IPS-18a (cell line): ENCODE results near the gene SOX6.
"Not testable (repeated sequence)": the region's sequence is repeated elsewhere in the genome, so short reads cannot be mapped to it uniquely, and the experiment has no call there.

ENCODE experiments used
- H3K27ac ChIP-seq: one replicate; pipeline ENCODE4 v1.5.1; 2013; ENCODE audit warnings: low read length
- H3K27me3 ChIP-seq: one replicate; pipeline ENCODE4 v1.6.1; 2013; ENCODE audit warnings: mild to moderate bottlenecking, low read length; ENCODE audit not compliant: control insufficient read depth, insufficient read depth
- H3K36me3 ChIP-seq: one replicate; pipeline ENCODE4 v1.6.1; 2013; ENCODE audit warnings: low read depth, low read length; ENCODE audit not compliant: control insufficient read depth
- H3K4me1 ChIP-seq: one replicate; pipeline ENCODE4 v1.6.1; 2013; ENCODE audit warnings: low read depth, low read length; ENCODE audit not compliant: control insufficient read depth
- H3K4me3 ChIP-seq: one replicate; pipeline ENCODE4 v1.5.1; 2013; ENCODE audit warnings: low read length
- H3K9ac ChIP-seq: one replicate; pipeline ENCODE4 v1.6.1; 2013; ENCODE audit warnings: mild to moderate bottlenecking, low read length, moderate library complexity
- H3K9me3 ChIP-seq: one replicate; pipeline ENCODE4 v1.6.1; 2013; ENCODE audit warnings: low read depth, low read length; ENCODE audit not compliant: control insufficient read depth

Gene SOX6

GRCh38 chr11:16385099-16385498 lies 28.8 kb upstream of the SOX6 start:
- H3K27me3 ChIP-seq = no peaks in the 10 kb centered on the region
- no peaks in the 10 kb centered on the region for H3K36me3 ChIP-seq
- no peak overlapping the region for H3K9ac ChIP-seq

GRCh38 chr11:16382638-16383380 lies 26.5 kb upstream of the SOX6 start:
- Histone ChIP-seq H3K27ac (no peak overlapping the region), H3K27me3 (no peaks in the 10 kb centered on the region), H3K9ac (no peak overlapping the region)

More at GRCh38 chr11:16385099-16385498, 28.8 kb upstream of the SOX6 start:
- no peaks in the 10 kb centered on the region for H3K9me3 ChIP-seq
- no peak overlapping the region for H3K4me3 ChIP-seq
- no peaks in the 10 kb centered on the region for H3K4me1 ChIP-seq
- no peak overlapping the region for H3K27ac ChIP-seq

GRCh38 chr11:16382186-16382585 lies 25.8 kb upstream of the SOX6 start:
- no peak overlapping the region for H3K27ac ChIP-seq
- no peaks in the 10 kb centered on the region for H3K36me3 ChIP-seq
- no peaks in the 10 kb centered on the region for H3K9me3 ChIP-seq
- no peaks in the 10 kb centered on the region for H3K4me1 ChIP-seq
- no peak overlapping the region for H3K9ac ChIP-seq
- no peaks in the 10 kb centered on the region for H3K27me3 ChIP-seq
- H3K4me3 ChIP-seq = no peak overlapping the region

More at GRCh38 chr11:16382638-16383380, 26.5 kb upstream of the SOX6 start:
- Histone ChIP-seq H3K4me3 (no peak overlapping the region), H3K36me3 (no peaks in the 10 kb centered on the region), H3K4me1 (no peaks in the 10 kb centered on the region), H3K9me3 (no peaks in the 10 kb centered on the region)

- H3K9ac ChIP-seq = no peak overlapping the region
- no peaks in the 10 kb centered on the region for H3K36me3 ChIP-seq
- no peaks in the 10 kb centered on the region for H3K27me3 ChIP-seq
- H3K4me3 ChIP-seq = no peak overlapping the region
- H3K9me3 ChIP-seq = no peaks in the 10 kb centered on the region
- H3K27ac ChIP-seq = no peak overlapping the region
- H3K4me1 ChIP-seq = no peaks in the 10 kb centered on the region
Observed at GRCh38 chr11:16380941-16381568, 24.7 kb upstream of the SOX6 start.

- no peak overlapping the region for H3K27ac ChIP-seq
- H3K4me3 ChIP-seq = no peak overlapping the region
- H3K9ac ChIP-seq = no peak overlapping the region
- H3K9me3 ChIP-seq = no peaks in the 10 kb centered on the region
- no peaks in the 10 kb centered on the region for H3K36me3 ChIP-seq
- no peaks in the 10 kb centered on the region for H3K27me3 ChIP-seq
- H3K4me1 ChIP-seq = no peaks in the 10 kb centered on the region
Observed at GRCh38 chr11:16378906-16379305, 22.6 kb upstream of the SOX6 start.

- Histone ChIP-seq H3K9me3 (no peaks in the 10 kb centered on the region), H3K27ac (no peak overlapping the region)
Observed at GRCh38 chr11:16377746-16378145, 21.4 kb upstream of the SOX6 start.

GRCh38 chr11:16375664-16376063 lies 19.3 kb upstream of the SOX6 start:
- H3K4me1 ChIP-seq, H3K36me3 ChIP-seq, H3K9me3 ChIP-seq, H3K4me3 ChIP-seq, H3K27ac ChIP-seq, H3K27me3 ChIP-seq, H3K9ac ChIP-seq: not testable (repeated sequence)

More at GRCh38 chr11:16377746-16378145, 21.4 kb upstream of the SOX6 start:
- H3K9ac ChIP-seq = no peak overlapping the region
- H3K4me3 ChIP-seq = no peak overlapping the region
- H3K36me3 ChIP-seq = no peaks in the 10 kb centered on the region
- H3K27me3 ChIP-seq = no peaks in the 10 kb centered on the region
- H3K4me1 ChIP-seq = no peaks in the 10 kb centered on the region

GRCh38 chr11:16373768-16374167 lies 17.4 kb upstream of the SOX6 start:
- no peak overlapping the region for H3K27ac ChIP-seq
- H3K27me3 ChIP-seq = no peaks in the 10 kb centered on the region
- H3K36me3 ChIP-seq = no peaks in the 10 kb centered on the region
- H3K4me3 ChIP-seq = no peak overlapping the region
- no peaks in the 10 kb centered on the region for H3K9me3 ChIP-seq
- H3K4me1 ChIP-seq = no peaks in the 10 kb centered on the region
- H3K9ac ChIP-seq = no peak overlapping the region

- Histone ChIP-seq H3K36me3 (no peaks in the 10 kb centered on the region), H3K27me3 (no peaks in the 10 kb centered on the region), H3K9me3 (no peaks in the 10 kb centered on the region), H3K9ac (no peak overlapping the region), H3K4me1 (no peaks in the 10 kb centered on the region), H3K4me3 (no peak overlapping the region), H3K27ac (no peak overlapping the region)
Observed at GRCh38 chr11:16372355-16372754, 16.0 kb upstream of the SOX6 start.

GRCh38 chr11:16367252-16367651 lies 10.9 kb upstream of the SOX6 start:
- Histone ChIP-seq H3K36me3 (no peaks in the 10 kb centered on the region), H3K27ac (no peak overlapping the region)

GRCh38 chr11:16365581-16366228 lies 9.4 kb upstream of the SOX6 start:
- H3K27ac ChIP-seq = no peak overlapping the region
- H3K4me3 ChIP-seq = no peak overlapping the region
- no peaks in the 10 kb centered on the region for H3K27me3 ChIP-seq
- H3K9ac ChIP-seq = no peak overlapping the region
- no peaks in the 10 kb centered on the region for H3K36me3 ChIP-seq
- no peaks in the 10 kb centered on the region for H3K4me1 ChIP-seq
- no peaks in the 10 kb centered on the region for H3K9me3 ChIP-seq

More at GRCh38 chr11:16367252-16367651, 10.9 kb upstream of the SOX6 start:
- Histone ChIP-seq H3K9ac (no peak overlapping the region), H3K27me3 (no peaks in the 10 kb centered on the region), H3K4me3 (no peak overlapping the region), H3K4me1 (no peaks in the 10 kb centered on the region), H3K9me3 (no peaks in the 10 kb centered on the region)
